Caco-2 (cell line): ENCODE results near the gene DSE. TPM values are rescaled to one million over a fixed set of nuclear protein-coding genes. Genes with fewer than 3 reads are reported as not detected.

Experiments
- BruUV-seq: library from RNA; stranded (reverse); fragments of 400-500 nt; replicated peaks from 2 replicates; lab custom pipeline; 2021; lab: Mats Ljungman, UMichigan
- CTCF ChIA-PET: fragments of 300-600 bp; sonication (Branson Sonifier 250); formaldehyde crosslinking; loops from one replicate; lab custom pipeline; 2022; ENCODE audit warnings: antibody characterized with exemption; lab: Charles Lee
- POLR2A ChIA-PET: fragments of 300-600 bp; sonication (Branson Sonifier 250); formaldehyde crosslinking; loops from one replicate; lab custom pipeline; 2022; ENCODE audit warnings: antibody characterized with exemption; lab: Charles Lee
- DNase-seq, 2 experiments: peaks; one replicate each; pipeline versions ENCODE4 v3.0.0 to v3.0.0-alpha.2; 2020 to 2022
- H3K27me3 ChIP-seq: replicated peaks from 2 replicates; pipeline ENCODE4 v1.6.0; 2011; ENCODE audit warnings: low read length; ENCODE audit not compliant: control insufficient read depth, insufficient read depth
- H3K36me3 ChIP-seq: 2 replicates; pipeline ENCODE4 v1.5.1; 2011; ENCODE audit warnings: low read length; ENCODE audit not compliant: control insufficient read depth, insufficient read depth
- H3K4me1 ChIP-seq: fragments of 250-450 bp; sonication (Bioruptor Pico); 2 replicates; pipeline ENCODE4 v1.5.1; 2020; ENCODE audit warnings: mild to moderate bottlenecking
- H3K4me3 ChIP-seq: 2 replicates; pipeline ENCODE4 v1.5.1; 2011; ENCODE audit warnings: low read depth, mild to moderate bottlenecking, control low read depth, low read length
- H3K9me3 ChIP-seq: fragments of 250-450 bp; sonication (Bioruptor Pico); 2 replicates; pipeline ENCODE4 v1.5.1; 2020; ENCODE audit warnings: mild to moderate bottlenecking, moderate library complexity
- H3K27ac Mint-ChIP-seq: one replicate; pipeline ENCODE4 v1.8.0; 2022; ENCODE audit warnings: mixed read lengths; ENCODE audit not compliant: unreplicated experiment
- H3K27me3 Mint-ChIP-seq: one replicate; pipeline ENCODE4 v1.8.0; 2022; ENCODE audit warnings: mixed read lengths; ENCODE audit not compliant: insufficient read depth, unreplicated experiment
- H3K36me3 Mint-ChIP-seq: one replicate; pipeline ENCODE4 v1.8.0; 2022; ENCODE audit warnings: mild to moderate bottlenecking, mixed read lengths; ENCODE audit not compliant: insufficient read depth, unreplicated experiment
- H3K4me1 Mint-ChIP-seq: one replicate; pipeline ENCODE4 v1.8.0; 2022; ENCODE audit warnings: low read depth, mixed read lengths; ENCODE audit not compliant: unreplicated experiment
- H3K4me3 Mint-ChIP-seq: one replicate; pipeline ENCODE4 v1.8.0; 2022; ENCODE audit warnings: mild to moderate bottlenecking, moderate library complexity, mixed read lengths; ENCODE audit not compliant: unreplicated experiment
- H3K9me3 Mint-ChIP-seq: one replicate; pipeline ENCODE4 v1.8.0; 2022; ENCODE audit warnings: mixed read lengths; ENCODE audit not compliant: unreplicated experiment
- intact Hi-C: fragments of 100-400 bp; cut with micrococcal nuclease; formaldehyde crosslinking; loops from one replicate; pipeline ENCODE4 v1.10.0; 2022; ENCODE audit not compliant: unreplicated experiment
- total RNA-seq: library from RNA; stranded (reverse); gene quantifications from 2 replicates; pipeline ENCODE4 v1.2.3, GENCODE V29; 2022
- TF ChIP-seq, protein P1 (sequence below), 2 experiments: fragments of 200-600 bp in 1 of 2; IDR thresholded peaks; 1 replicate in 1 of 2; 2 replicates in 1 of 2; pipeline versions ENCODE4 v1.5.1 to v1.8.0; 2011 to 2022; ENCODE audit warnings: antibody characterized with exemption in 1 of 2, control low read depth in 1 of 2, inconsistent platforms in 1 of 2, low read depth in 1 of 2, low read length in 1 of 2, mild to moderate bottlenecking in 1 of 2, moderate library complexity in 1 of 2; ENCODE audit not compliant: insufficient read depth in 1 of 2, severe bottlenecking in 1 of 2, unreplicated experiment in 1 of 2

DSE gene
- total RNA-seq, 1 experiment from 2014 or later = 2.8 TPM

DNA sequence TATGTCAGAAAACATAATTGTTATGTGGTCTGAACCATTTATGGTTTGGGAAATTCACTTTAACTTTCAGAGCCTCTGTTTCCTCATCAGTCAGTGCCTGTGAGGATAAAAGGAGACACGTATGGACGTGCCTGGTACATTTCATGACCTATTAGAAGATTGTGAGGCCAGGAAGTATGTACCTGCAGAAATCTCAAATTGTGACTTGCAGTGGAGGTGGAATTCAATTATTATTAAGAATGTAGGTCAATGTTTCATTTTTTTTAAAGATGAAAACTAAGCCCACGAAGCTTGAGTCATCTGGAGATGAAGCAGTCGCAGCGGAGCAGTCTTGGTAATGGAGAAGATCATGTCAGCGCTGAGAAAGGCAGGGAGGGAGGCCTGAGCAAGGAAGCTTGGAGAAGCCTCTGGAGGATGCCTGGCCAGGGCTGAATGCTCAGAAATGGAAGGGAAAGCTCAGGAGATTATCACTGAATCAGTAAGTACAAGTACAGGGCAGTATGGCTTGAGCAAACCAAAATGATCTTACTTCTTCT lies 3.9 kb upstream of the DSE start:
- H3K4me1 ChIP-seq = 0 out of 2 replicates have a peak, but pooled peaks cover 6% of the 10 kb centered on the region
- H3K36me3 ChIP-seq = no peaks in the 10 kb centered on the region
- Mint-ChIP-seq H3K4me3 (no peak overlapping the region), H3K27me3 (peaks cover 9% of the 10 kb centered on the region), H3K27ac (no peak overlapping the region), H3K4me1 (no peaks in the 10 kb centered on the region), H3K9me3 (no peaks in the 10 kb centered on the region), H3K36me3 (no peaks in the 10 kb centered on the region)
- DNase-seq = no peak
- H3K4me3 ChIP-seq = no peak overlapping the region
- no TSS peak for BruUV-seq
- TF ChIP-seq, protein P1, sequence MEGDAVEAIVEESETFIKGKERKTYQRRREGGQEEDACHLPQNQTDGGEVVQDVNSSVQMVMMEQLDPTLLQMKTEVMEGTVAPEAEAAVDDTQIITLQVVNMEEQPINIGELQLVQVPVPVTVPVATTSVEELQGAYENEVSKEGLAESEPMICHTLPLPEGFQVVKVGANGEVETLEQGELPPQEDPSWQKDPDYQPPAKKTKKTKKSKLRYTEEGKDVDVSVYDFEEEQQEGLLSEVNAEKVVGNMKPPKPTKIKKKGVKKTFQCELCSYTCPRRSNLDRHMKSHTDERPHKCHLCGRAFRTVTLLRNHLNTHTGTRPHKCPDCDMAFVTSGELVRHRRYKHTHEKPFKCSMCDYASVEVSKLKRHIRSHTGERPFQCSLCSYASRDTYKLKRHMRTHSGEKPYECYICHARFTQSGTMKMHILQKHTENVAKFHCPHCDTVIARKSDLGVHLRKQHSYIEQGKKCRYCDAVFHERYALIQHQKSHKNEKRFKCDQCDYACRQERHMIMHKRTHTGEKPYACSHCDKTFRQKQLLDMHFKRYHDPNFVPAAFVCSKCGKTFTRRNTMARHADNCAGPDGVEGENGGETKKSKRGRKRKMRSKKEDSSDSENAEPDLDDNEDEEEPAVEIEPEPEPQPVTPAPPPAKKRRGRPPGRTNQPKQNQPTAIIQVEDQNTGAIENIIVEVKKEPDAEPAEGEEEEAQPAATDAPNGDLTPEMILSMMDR (IDR thresholded peaks at IDR 0.05; ENCODE audit: insufficient read depth in 1 of 2, low read depth in 1 of 2, low read length in 1 of 2, severe bottlenecking in 1 of 2, unreplicated experiment in 1 of 2) = no peak
- H3K27me3 ChIP-seq = no peaks in the 10 kb centered on the region; the same call in 1 of the 2 replicates
- ChIA-PET POLR2A (no interaction called here), CTCF (no interaction called here)
- no peaks in the 10 kb centered on the region for H3K9me3 ChIP-seq
- intact Hi-C loops = no loop called here

DNA sequence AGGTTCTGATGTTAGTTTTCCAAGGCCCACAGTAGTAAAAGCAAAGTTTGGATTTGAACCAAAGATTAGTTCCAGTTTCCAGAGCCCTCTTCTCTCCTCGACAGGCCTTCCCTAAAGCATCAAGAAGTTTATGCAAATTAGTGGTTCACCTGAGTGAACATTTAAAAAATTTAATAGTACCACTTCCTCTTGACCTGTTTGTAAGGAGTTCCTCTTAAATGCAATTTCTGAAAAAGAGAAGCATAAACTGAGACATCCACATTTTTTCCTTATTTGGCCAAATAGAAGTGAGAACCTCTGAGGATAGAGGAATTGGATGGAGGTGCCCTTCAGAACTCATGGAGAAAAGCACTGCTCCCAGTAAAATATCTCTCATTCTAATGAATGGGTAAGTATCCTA lies 1.2 kb upstream of the DSE start:
- Histone ChIP-seq H3K27me3 (no peaks in the 10 kb centered on the region; the same call in 1 of the 2 replicates), H3K4me3 (no peak overlapping the region), H3K9me3 (no peaks in the 10 kb centered on the region), H3K36me3 (no peaks in the 10 kb centered on the region), H3K4me1 (0 out of 2 replicates have a peak, but pooled peaks cover 6% of the 10 kb centered on the region)
- intact Hi-C loops = no loop called here
- no TSS peak for BruUV-seq
- TF ChIP-seq, protein P1 (IDR thresholded peaks at IDR 0.05; ENCODE audit: insufficient read depth in 1 of 2, low read depth in 1 of 2, low read length in 1 of 2, severe bottlenecking in 1 of 2, unreplicated experiment in 1 of 2) = no peak
- no peaks in the 10 kb centered on the region for H3K36me3 Mint-ChIP-seq
- H3K9me3 Mint-ChIP-seq = no peaks in the 10 kb centered on the region
- CTCF ChIA-PET = no interaction called here
- POLR2A ChIA-PET = no interaction called here
- H3K27me3 Mint-ChIP-seq = peaks cover 11% of the 10 kb centered on the region
- no peaks in the 10 kb centered on the region for H3K4me1 Mint-ChIP-seq
- no peak for DNase-seq
- H3K27ac Mint-ChIP-seq = no peak overlapping the region
- H3K4me3 Mint-ChIP-seq = peak overlapping the region; percentile 70

DNA sequence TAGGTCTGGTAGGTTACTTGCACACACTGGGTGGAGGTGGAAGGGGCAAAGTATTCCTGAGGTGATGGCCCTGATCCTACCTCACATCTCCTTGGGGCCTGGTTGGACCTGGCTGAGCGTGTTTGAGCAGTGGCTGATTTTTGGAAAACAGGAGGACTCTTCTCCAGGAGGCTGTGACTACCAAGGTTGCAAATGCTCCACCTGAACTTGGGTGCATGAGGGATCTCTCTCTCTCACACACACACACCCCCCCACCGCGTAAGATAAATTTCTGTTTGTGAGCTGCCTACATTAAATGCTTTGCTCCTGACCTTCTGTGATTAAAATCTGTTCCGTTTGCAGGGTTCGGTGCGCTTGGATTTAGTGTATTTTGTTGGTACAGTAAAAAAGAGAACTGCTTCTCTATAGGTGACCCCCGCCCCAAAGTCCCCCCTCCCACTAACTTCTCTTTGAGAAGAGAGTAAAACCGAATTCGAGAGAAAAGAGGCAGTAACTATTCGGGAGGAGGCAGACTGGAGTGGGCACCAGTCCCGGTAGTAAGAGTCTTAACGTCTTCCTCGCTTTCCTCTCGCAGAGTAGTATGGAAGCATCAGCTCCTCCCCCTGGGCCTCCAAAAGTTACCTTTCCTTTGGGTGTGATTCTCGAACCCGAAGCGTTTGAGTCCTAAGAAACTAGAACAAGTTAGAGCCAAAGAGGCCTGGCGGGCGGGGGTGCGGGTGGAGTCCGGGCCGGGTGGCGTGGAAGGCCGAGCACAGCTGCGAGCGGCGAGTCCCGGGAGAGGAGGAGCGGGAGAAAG lies 585 bp upstream of the DSE start:
- H3K36me3 Mint-ChIP-seq = no peaks in the 10 kb centered on the region
- Histone ChIP-seq H3K36me3 (no peaks in the 10 kb centered on the region), H3K9me3 (no peaks in the 10 kb centered on the region), H3K4me1 (0 out of 2 replicates have a peak, but pooled peaks cover 6% of the 10 kb centered on the region), H3K4me3 (peak overlapping the region; percentile 50), H3K27me3 (no peaks in the 10 kb centered on the region; the same call in 1 of the 2 replicates)
- peak overlapping the region; percentile 70 for H3K4me3 Mint-ChIP-seq
- no TSS peak for BruUV-seq
- TF ChIP-seq, protein P1 (IDR thresholded peaks at IDR 0.05; ENCODE audit: insufficient read depth in 1 of 2, low read depth in 1 of 2, low read length in 1 of 2, severe bottlenecking in 1 of 2, unreplicated experiment in 1 of 2) = no peak
- H3K27ac Mint-ChIP-seq = no peak overlapping the region
- intact Hi-C loops = no loop called here
- peak in 1 of 2 experiments; percentile 5 for DNase-seq
- H3K27me3 Mint-ChIP-seq = peaks cover 11% of the 10 kb centered on the region
- ChIA-PET POLR2A (no interaction called here), CTCF (no interaction called here)
- H3K9me3 Mint-ChIP-seq = no peaks in the 10 kb centered on the region
- H3K4me1 Mint-ChIP-seq = no peaks in the 10 kb centered on the region
